HUDEP-2 (cell line): ENCODE results near the gene KIAA0753.
"Not testable (repeated sequence)": the region's sequence is repeated elsewhere in the genome, so short reads cannot be mapped to it uniquely, and the experiment has no call there.

Source experiments
- DNase-seq, 76 experiments: peaks; one replicate each; lab custom pipeline; 2025; ENCODE audit not compliant: unreplicated experiment in 76 of 76; lab: John Stamatoyannopoulos, UW

KIAA0753 gene

DNA sequence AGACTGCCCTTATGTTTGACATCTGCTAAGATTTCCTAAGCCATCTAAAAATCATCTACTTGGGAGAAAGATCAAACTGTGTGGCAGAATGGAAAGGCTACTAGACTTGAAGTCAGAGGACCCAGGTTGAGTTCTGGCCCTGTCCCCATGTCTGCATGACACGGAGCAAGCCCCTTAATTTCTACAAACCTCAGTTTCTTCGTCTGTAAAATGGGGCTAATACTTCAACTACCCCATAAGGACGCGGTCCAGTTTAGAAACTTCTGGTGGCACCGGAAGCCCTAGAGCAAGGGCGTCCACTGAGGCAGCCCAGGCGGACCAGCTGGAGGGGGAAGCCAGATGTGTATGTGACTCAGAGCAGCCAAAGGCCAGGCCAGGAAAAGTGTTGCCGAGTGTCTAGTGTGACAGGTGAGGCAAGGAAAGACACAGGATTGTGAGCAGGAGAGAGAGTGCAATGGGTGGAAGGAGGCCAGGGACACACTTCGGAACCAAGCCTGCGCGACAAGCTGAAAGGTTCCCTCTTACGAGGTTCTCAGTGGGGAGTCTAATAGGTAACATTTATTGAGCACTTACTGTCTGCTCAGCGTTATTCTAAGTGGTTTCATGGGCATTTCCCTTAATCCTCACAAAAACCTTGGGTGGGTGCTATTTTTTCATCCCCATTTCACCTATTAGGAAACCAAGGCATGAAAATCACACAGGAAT, 66.4 kb downstream of the KIAA0753 start:
- DNase-seq = no peak

DNA sequence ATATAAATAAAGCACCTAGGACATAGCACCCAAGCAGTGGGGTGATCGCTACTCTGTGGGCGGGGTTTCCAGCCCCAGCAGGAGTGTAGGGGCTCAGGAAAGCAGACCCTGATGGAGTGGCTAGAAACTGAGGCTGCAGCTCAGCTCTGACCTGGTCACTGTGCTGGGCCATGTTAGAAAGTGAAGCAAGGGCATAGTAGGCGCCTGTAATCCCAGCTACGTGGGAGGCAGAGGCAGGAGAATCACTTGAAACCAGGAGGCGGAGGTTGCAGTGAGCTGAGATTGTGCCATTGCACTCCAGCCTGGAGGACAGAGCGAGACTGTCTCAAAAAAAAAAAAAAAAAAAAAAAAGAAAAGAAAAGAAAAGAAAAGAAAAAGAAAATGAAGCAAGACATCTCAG, 67.0 kb downstream of the KIAA0753 start:
- not testable (repeated sequence) for DNase-seq

DNA sequence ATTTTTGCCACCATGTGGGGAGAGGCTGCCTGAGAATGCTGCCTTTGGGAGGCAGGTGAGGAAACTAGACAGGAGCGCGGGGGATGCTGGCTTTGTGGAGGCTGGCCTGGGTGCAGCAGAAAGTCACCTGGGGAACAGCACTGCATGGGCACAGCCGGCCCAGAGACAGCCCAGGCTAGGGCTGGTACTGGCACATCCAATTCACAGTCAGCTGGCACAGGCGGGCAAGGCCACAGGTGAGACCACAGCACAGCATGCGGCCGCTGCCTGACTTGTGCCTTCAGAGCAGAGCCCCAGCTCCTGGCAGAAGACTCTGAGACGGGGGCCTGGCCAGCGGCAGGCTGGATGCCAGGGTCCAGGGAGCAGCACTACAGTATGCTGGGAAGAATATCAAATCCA, 67.5 kb downstream of the KIAA0753 start:
- no peak for DNase-seq

DNA sequence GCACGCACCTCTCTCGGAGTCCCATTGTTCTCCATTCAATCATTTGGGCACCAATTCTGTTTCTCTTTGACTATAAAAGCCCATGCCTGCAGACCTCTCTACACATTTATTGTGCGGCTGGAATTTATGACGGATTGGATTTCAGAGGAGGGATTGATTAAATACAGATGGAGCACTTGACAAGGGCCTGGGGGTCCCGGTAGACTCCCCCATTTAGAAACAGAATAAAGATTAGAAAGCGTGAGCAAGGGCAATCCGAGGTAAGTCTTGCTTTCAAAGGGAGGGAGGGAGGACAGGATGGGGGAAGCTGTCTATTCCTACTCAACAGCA, 69.1 kb downstream of the KIAA0753 start:
- no peak for DNase-seq

DNA sequence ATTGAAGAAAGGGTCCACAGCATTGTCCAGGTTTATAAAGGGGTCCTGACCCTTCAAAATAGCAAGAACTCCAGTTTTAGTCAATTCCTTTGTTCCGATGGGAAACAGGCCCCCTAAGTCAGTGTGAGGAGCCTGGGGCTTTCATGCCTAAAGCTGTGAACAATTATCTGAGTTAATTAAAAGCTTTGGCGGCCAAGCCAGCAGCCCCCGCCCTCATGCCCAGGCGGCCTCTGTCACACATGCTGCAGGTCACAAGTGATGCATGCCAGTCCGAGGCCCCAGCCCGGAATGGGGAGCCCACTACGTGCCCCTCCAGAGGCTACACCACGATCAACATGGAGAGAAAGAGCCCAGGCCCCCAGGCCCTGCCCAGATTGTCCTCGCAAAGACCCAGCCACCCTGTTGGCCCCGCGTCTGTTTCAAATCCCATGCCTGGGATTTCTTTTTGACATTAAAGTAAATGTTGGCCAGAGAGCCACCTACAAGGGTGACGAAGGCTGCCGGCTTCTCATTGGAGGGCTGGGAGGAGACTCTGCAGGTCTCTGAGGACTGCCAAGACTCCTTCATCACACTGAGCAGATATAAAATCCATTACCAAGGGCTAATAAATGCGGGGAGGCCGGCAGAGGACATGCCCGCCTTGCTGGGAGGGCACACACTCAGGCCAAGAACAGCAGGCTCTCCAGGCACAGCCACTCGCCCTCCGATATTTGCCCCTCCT, 69.6 kb downstream of the KIAA0753 start:
- DNase-seq = no peak

DNA sequence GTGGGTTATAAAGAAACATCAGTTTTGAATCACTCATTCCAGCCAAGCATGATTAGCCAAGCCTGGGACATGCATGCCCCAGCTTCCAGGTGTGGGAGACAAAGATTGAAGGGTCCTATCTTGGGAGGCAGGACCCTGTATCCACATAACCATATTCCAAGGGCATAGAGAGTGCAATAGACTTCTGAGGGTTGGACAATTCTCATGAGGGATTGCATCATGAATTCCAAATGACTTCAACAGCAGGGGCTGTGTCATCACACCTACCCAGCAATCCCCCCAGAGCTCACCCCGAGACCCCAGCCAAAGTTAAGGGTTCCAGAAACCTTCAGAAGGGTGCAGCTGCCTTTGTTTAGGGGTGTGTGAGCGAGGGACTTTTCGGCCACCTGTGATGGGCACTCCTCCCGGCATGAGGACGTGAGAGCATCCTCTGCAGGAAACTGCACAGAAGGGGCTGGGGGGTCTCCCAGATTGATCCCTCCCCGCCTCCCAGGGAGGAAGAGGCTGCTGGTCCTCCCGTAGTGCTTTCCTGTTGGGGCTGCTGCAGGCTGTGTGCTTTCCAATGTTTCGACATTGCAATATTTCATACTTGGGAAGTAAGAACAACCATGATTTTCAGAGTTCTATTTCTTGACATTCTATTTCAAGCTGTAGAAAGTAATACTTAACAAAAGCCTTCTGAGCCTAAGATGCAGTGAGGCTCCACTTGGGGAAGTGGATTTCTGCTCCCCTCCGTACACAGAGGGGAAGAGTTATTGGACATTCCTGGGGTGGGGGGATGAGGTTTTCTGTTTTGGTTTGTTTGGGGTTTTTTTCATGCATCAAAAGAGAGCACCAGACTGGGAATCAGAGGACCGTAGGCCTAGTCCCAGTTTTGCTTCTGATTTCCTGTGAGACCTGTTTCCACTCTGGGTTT, 70.9 kb downstream of the KIAA0753 start:
- no peak for DNase-seq

DNA sequence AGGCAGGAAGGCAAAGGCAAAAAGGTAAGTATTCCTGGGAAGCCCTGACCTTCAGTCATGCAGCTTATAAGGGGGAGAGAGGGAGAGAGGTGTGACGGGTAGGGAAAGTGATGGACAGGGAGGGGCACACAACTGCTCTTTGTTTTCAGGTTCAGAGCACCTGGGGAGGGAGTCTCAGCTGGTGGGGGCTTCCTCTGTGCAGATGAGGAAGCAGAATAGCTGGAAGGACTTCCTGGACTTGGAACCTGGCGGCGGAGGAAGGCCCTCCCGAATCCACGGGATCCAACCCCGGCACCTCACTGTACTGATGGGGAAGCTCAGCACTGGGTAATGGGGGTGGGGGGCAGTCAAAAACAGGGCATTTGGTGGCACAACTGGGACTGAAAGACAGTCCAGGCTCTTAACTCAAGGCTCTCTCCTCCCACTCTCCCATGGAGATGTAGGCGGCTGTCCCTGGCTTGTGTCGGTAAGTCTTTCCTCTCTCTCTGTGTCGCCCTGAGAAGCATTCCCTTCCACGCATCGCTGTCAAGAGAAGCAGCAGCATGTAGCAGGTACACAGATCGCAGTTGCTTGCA, 72.2 kb downstream of the KIAA0753 start:
- DNase-seq = no peak

DNA sequence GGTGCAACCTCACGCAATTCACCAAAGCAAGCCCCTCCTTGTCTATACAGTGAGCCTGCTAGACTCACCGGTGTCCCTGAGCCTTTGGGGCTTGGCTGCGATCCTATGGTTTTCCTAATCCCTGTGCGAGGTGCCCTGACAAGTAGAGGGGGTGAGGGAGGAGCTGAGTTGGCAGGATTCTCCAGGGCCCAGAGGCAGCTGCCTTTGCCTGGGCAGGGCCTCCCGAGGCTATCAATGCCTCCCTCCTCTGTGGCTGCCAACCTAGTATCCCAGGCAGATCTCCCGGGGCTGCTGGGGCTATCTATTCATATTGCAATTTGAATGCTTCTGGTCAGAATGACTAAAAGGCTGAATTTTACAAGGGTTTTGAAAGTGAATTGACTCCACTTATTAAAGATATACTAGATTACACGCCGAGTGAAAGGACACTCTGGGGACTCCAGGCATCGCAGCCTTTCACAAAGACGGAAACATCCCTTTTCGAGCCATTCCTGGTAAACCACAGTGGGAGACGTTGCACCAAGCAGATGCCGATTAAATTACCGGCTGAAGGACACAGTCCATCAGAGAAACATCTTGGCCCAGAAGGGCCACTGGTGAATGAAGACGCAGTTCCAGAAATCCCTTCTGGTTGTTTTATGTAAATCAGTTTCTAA, 72.9 kb downstream of the KIAA0753 start:
- DNase-seq = no peak

DNA sequence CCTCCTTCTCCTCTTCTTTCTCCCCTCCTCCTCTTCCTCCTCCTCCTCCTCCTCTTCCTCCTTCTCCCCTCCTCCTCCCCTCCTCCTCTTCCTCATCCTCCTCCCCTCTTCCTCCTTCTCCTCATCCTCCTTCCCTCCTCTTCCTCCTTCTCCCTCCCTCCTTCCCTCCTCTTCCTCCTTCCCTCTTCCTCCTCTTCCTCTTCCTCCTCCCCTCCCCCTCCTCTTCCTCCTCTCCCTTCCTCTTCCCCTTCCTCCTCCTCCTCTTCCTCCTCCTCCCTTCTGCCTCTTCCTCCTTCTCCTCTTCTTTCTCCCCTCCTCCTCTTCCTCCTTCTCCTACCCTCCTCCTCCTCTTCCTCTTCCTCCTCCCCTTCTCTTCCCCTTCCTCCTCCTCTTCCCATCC, 79.1 kb downstream of the KIAA0753 start:
- no peak for DNase-seq

DNA sequence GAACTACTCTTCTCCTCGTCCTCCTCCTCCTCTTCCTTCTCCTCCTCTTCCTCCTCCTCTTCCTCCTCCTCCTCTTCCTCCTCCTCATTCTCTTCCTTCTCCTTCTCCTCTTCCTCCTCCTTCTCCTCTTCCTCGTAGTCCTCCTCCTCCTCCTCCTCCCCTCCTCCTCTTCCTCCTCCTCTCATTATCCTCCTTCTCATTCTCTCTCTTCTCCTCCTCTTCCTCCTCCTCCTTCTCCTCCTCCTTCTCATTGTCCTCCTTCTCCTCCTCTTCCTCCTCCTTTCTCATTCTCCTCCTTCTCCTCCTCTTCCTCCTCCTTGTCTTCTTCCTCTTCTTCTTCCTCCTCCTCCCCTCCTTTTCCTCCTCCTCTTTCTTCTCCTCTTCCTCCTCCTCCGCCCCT, 80.0 kb downstream of the KIAA0753 start:
- no peak for DNase-seq

DNA sequence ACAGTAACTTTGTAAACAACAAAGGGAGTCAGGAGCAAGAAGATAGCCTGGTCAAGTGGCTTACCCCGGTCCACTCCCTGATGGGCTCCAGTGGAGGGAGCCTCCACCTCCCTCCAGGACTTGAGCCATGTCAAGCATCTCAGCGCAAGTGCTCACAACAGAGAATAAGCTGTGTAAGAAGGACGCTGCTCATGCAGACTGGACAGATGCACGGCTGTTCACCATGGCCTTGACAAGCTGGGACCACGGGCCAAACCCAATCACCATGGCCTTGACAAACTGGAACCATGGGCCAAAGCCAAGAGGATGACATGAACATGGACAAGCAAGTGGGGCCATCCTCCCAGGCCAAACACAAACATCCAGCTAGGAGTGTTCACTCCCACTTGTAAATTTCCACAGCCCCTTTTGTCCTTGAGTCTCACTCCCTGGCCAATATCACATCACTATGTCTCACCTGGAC, 80.7 kb downstream of the KIAA0753 start:
- no peak for DNase-seq

DNA sequence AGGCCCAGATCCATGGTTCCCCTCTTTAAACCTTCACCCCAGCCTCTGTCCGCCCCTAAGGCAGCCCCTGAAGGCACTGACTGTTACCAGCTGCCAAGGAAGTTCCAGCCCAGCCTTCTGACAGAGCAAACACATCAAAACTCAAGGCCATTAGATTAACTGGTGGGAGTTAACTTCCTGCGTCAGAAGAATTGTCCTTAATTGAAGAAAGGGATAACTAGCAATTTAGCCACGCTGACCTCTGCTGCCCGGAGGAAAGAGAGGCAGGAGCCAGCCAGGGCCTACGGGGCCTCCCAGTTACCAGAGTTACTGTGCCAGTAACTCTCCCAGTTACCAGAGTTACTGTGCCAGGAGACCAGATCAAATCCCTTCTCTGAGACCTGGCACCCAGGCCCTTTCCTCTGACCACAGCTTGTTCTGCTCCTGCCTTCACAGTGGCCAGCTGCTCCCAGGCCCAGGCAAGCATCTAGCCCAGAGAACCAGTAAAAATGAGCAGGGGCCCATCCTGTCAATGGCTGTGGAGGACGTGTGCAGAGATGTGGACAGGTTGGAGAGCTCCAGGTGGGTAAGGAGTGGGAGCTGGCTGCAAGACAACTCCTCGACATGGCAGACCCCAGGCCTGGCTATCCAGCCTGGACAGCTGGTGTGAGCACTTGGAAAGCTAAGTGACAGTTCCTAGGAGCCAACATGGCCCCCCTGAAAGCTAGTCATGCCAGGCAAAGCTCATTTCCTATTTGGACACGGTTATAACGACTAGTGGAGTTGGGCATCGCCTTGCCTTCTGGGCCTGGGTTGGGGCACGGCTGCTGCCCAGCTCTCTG, 81.4 kb downstream of the KIAA0753 start:
- DNase-seq = no peak

DNA sequence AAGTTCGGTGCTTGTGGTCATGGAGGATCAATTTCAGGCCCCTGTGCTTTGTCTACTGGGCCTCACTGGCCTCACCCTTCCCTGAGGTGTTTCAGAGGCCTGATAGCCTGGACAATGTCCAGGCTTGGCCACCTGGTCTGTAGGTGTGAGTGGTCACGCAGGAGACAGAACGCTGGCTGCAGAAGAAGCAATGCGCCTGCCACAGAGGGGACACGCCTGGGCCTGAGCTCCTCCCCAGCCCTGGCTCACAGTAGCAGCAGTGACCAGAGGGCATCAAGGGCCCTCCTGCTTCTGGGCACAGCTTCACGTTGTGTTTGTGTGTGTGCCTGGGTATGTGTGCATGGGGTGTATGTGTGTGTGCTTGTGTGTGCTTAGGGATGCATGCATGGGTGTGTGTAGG, 82.2 kb downstream of the KIAA0753 start:
- DNase-seq = no peak

DNA sequence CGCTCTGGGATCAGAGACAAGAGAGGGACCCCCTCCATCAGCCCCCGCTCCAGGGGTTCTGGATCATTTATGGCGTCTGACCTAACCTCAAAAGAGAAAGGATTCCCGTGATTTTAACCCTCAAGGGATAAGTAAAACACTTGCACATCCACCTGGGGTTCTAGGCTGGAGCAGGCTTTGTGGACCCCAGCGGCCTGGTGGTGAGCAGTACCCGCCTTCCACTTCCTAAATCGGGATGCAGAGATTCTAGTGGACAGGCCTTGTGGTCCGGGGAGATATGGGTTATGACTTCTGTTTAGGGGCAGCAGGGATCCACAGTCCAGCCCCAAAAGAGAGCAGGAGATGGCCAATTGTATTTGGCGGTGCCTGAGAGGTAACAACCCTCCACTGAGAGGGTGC, 83.5 kb downstream of the KIAA0753 start:
- no peak for DNase-seq

DNA sequence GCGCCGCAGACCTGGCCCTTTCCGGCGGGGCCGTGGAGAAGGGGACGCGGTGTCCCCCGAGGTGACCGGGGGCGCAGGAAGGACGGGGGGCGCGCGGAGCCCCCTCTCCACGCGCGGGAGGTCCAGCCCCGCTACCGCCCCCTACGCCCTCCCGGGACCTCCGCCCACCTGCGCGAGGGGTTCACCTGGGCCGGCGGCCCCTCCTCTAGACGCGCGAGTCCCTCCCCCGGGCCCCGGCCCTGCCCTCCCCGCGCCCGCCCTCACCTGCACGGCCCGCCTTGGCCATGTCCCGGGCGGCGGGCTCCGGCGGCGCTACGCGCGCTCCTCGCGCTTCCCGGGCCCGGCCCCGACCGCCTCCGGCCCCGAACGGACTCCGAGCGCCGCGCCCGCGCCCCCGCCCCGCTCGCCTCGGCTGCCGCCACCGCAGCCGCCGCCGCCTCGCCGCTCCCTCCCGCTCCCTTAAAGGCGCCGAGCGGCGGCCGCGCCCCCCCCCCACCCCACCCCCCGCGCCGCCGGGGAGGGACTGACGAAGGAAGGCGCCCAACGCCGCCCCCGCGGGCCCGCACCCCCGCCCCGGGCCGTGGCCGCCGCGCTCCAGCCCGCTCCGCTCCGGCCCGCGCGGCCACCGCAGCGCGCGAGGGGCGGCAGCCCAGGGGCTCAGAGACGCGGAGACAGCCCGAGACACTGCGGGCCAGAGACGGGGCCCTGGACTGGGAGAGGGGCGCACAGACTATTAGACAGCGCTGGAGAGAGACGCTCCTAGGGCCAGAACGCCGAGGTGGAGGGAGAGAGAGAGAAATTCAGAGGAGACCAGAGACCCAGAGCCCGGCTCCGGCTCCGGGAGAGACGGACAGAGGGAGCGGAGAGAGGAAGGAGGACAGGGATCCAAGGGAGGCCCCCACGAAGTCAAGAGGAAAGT, 84.1 kb downstream of the KIAA0753 start, which contains the start of gene PITPNM3:
PITPNM3 (minus strand) TSS at position 435 of the 919 bp plus-strand sequence; CDS start at position 286, 149 bp downstream.
- DNase-seq = no peak

DNA sequence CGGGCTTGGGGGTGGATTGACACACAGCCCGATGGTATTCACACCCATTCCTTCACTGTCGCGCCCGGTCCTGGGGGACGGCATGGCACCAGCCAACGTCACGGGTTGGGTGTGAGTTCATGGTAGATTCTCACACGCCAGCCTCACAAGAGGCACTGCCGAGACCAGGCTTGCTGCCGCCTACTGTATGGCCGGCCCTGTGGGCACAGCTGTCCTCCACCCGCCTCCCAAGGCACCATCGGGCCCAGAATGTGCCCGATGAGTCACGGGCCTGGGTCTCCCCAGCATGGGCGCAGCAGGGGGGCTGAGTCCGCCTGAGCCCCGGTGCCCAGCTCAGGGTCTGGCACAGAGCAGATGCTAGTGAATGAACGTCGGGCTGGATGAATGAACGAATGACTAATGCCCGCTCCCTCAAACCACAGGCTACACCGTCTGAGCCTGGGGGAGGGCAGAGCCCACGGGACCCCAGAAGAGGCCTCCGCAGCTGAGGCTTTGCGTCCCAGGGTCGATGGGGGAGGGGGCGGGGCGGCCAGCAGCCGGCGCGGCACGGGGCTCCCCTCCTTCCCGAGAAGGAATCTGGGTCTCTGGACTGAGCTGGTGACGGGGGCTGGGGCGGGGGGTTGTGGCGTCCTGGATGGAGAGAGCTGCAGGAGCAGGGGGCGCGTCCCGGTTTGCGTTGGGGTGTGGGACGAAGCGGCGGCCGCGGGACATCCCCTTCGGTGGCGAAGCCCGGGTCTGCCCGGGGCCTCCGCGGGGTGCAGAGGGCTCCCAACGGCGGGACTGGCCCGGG, 85.0 kb downstream of the KIAA0753 start:
- DNase-seq = no peak

DNA sequence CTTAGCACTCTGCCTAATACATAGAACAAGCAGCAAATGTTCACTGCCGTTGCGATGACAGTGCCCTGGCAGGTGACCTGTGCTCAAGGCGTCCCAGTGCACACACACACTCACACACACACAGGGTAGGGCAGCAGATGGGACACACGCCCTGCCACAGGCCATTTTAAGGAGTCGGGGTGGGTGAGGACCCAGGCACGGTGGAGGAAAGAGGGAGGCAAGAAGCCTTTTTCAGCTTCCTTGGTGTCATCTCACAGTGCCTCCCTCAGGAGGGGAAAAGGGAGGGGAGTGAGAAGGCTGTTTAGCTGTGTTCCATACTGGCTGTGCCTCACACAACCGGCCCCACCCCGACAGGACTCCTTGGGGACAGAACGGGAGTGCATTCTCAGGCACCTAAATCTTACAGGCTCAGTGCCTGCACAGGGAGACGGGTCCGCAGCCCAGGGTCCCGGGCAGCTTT, 85.6 kb downstream of the KIAA0753 start:
- DNase-seq = no peak

DNA sequence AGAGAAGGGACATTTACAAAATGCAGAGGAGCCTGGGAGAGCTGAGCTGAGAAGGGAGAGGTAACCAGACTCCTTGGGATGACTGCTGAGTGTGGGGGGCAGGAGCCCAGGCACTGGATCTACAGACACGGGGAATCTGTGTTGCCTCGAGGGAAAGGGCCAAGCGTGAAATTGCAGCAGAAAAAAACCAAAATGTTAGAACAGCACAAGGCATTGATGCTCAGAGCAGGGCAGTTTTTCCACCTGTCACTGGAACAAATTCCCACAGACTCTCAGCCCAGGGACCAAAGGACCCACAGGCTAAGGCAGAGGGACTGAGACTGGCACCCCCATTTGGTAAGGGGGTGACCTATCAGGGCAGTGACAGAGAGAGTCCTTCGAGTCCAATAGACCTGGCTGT, 86.2 kb downstream of the KIAA0753 start:
- DNase-seq = no peak
